HG03280 (cell line): ENCODE results near the gene TRIAP1.

Source experiments
- ATAC-seq: cut with Tn5 transposase; IDR thresholded peaks from one replicate; pipeline ENCODE4 v1.9.1; 2021; ENCODE audit warnings: mild to moderate bottlenecking, moderate library complexity; ENCODE audit not compliant: unreplicated experiment

Gene TRIAP1

DNA sequence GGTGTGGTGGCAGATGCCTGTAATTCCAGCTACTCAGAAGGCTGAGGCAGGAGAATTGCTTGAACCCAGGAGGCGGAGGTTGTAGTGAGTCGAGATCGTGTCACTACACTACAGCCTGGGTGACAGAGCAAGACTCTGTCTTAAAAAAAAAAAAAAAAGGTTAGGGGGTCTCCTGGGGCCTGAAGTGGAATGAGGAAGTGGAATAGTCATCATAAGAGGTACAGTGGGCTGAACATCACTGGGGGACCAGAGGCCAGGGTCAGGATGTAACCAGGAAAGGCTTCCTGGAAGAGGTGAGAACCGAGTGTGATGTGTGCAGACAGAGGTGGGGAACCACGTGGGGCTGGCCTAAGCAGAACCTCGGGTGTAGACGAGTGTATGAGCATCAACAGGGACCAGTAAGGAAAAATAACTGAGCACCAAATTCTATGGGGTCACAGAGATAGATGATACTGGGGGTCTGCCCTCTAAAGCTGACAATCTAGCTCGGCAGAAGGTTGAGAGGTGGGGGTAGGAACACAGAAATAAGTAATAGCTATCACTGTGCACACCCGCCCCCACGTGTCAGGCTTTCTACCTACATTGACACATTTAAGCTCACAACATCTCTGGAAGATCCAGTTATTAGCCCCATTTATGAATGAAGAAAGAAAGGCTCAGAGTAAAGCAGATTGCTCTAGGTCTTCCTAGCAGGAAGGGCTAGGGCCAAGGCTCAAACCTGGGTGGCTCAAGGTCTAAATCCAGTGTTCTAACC, 13.2 kb downstream of the TRIAP1 start:
- ATAC-seq = no peak

DNA sequence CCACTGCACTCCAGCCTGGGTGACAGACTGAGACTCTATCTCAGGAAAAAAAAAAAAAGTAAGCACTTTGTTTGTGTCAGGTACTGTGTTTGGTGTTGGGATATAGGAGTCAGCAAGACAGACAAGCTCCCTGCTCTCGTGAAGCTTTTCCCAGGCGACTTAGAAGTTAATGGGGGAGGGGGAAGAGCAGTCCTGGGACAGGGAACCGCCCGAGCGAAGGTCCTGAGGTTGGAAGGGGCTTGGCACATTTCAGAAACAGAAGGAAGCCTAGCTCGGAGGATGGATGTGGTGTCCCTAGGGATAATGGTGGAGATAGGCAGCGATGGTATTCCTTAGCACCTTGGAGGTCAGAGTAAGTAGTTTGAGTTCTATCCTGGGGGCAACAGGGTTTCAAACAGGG, 16.8 kb downstream of the TRIAP1 start:
- ATAC-seq = no peak

DNA sequence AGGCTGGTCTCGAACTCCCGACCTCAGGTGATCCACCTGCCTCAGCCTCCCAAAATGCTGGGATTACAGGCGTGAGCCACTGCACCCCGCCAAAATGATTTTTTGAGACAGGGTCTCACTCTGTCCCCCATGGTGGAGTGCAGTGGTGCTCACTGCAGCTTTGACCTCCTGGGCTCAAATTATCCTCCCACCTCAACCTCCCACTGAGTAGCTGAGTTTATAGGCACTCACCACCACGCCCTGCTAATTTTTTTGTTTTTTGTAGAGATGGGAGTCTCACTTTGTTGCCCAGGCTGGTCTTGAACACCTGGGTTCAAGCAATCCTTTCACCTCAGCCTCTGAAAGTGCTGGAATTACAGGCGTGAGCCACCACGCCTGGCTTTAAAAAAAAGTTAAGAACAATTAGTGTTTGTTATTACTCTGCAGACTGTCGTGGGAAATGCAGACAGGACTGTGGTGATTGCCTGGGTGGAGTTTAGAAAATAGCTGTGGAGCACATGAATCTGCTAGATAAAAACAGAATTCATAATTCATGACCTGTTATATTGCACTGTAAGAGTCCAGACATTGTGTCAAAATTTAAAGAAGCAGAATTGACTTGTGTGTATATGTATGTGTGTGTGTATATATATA, 17.5 kb downstream of the TRIAP1 start:
- no peak for ATAC-seq

DNA sequence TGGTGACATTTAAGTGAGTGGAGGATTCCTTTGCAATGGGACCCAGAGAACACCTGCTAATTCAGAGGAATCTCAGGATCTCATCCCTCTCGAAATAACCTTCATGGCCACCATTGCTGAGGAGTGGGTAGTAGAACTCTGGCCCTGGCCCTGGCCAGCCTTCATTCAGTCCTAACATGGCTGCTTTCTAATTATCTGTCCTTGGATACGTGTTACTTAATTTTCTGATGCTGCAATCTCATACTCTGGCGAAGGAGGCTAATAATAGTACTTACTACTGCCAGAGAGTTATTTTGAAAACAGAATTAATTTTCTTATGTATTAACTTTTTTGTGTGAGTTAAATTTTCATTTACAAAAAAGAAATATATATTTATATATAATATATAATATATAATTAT, 20.4 kb downstream of the TRIAP1 start:
- ATAC-seq = no peak

DNA sequence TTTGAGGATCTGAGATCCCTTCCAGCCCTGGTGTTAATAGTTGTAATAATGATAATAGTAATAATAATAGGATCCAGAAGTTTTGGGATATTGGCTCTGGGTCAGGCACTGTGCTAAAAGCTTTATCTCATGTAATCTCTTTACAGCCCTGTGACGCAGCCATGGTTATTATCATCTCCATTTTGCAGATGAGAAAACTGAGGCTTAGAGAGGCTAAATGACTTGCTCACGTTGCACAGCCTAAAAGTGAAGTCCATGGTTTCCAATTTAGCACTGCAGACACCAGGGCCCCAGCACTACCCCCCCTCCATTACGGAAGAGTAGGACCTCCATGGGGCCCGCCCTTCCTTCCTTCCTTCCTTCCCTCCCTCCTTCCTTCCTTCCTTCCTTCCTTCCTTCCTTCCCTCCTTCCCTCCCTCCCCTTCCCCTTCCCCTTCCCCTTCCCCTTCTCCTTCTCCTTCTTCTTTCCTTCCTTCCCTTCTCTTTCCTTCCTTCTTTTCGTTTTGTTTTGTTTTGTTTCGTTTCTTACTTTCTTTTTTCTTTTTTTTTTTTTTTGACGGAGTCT, 23.2 kb downstream of the TRIAP1 start:
- ATAC-seq = no peak

DNA sequence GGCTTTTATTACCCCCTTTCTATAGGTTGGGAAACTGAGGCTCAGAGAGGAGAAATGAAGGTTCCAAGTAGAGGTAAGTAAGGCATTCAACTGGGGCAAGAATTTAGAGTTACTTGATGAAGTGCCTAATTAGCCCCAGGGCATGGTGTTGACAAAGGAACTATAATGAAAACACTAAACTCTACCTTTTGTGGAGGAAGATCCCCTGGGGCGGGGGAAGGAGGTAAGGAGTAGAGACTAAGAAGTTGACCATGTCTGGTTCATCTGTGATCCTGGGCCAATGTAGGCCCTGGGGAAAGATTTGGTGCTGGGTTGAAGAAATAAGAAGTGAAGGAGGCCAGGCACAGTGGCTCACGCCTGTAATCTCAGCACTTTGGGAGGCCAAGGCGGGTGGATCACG, 24.5 kb downstream of the TRIAP1 start:
- no peak for ATAC-seq

DNA sequence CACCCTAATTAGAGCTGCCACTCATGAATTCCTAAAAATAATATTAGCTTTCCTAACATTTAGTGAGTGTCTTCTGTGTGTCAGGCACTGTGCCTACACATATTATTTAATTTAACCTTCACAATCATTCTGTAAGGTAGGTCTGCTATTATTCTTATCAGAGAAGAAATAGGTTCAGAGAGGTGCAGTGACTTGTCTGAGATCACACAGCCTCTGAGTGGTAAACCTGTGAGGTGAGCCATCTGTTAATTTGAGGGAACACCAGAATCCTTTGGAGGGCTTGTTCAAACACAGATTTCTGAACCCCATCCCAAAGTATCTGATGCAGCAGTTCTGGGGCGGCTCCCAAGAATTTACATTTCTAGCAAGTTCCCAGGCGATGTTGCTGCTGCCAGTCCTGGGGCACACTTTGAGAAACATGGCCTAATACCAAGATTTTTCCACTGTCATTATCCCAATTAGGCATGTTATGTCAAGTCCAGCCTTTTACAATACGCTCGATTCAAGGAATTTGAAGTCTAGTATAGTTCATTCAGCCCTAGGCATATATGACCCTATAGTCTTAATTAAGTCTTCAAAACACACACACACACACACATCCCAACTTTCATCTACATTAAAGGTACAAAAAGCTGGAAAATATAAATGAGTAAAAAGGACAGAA, 28.1 kb downstream of the TRIAP1 start:
- no peak for ATAC-seq

DNA sequence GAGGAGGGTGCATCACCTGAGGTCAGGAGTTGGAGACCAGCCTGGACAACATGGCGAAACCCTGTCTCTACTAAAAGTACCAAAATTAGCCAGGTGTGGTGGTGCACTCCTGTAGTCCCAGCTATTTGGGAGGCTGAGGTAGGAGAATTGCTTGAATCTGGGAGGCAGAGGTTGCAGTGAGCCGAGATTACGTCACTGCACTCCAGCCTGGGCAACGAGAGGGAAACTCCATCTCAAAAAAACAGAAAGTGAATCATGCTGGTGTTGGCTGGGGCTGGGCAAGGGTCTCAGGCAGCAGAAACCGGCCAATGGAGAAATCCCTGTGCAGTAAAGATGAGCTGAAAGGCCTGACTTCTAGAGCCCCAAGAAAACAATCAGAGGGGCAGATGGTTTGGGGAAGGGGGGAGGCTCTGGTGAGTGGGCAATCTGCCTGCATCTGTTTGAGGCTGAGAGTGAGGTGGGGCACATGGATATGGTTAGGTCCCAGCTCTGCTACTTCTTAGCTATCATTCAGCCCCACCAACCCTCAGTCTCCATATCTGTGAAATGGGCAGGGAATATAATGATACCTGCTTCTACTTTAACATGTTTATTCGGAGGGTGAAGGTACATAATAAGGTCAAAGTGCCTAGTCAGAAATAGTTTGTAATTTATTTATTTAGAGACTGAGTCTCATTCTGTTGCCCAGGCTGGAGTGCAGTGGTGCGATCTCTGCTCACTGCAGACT, 29.5 kb downstream of the TRIAP1 start:
- no peak for ATAC-seq

DNA sequence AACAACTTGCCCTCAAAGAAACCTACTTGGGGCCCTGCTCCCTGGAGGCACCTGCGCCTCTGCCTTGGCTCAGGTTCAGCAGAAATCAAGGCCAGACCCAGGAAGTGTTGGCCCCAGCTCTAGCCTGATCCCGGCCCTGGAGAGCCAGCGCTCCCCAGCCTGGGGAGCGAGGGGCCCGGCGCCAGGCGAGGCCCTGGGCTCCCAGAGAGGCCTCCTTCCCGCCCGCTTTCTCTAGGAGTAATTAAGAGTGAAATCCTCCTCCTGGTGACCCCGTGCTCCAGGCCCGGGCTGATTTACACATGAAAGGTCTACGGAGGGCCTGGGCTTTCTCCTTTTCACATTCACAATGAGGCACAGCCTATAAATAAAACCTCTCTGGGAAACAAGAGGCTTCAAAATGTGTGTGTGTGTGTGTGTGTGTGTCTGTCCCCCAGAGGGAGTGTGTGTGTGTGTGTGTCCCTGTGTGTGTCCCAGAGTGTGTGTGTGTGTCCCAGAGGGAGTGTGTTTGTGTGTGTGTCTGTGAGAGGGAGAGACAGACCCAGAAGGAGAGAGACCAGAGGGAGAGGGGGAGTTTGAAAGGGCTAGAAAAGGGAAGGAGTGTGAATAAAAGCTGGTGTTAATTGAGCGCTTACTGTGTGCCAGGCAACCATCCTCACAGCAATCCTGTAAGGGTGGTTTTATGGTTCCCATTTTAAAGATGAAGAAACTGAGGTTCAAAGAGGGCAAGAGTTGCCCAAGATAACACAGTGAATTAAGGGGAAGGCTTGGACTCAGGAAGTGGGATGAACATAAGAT, 32.1 kb downstream of the TRIAP1 start:
- ATAC-seq = no peak

DNA sequence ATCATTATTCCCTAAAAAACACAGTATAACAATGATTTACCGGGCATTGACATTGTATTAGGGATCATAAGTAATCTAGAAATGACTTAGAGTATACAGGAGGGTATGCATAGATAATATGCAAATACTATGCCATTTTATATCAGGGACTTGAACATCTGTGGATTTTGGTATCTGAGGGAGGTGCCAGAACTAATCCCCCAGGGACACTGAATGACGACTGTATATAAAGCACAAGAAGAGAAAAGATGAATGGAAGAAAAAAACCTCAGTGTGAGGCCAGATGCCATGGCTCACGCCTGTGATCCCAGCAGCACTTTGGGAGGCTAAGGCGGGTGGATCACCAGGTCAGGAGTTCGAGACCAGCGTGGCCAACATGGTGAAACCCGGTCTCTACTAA, 33.8 kb downstream of the TRIAP1 start:
- ATAC-seq = no peak

DNA sequence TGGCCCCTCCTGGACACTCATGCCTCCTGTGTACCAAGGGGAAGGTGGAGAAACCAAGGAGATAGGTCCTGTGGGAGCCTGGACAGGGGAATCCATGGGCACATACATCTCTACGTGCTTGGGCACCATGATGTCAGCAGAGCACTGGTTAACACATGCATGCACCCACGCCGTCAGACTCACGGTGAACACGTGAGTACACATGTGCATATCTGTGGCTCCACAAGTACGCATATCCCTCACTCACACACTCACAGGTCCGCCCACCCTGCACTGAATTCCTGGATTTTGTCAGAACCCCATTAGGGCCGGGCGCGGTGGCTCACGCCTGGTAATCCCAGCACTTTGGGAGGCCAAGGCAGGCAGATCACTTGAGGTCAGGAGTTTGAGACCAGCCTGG, 37.4 kb downstream of the TRIAP1 start:
- ATAC-seq = no peak

DNA sequence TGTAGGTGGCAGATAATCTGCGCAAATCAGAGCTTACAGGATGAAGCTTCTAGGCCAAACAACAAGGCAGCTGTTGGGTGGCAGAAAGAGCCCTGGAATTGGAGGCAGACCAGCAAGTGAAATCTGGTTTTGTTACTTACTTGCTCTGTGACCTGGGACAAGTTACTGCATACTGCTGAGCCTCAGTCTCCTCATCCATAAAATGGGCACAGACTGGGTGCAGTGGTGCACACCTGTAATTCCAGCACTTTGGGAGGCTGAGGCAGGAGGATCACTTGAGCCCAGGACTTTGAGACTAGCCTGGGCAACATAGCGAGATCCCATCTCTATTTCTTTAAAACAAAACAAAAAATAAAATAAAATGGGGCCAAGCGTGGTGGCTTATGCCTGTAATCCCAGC, 39.6 kb downstream of the TRIAP1 start:
- no peak for ATAC-seq

DNA sequence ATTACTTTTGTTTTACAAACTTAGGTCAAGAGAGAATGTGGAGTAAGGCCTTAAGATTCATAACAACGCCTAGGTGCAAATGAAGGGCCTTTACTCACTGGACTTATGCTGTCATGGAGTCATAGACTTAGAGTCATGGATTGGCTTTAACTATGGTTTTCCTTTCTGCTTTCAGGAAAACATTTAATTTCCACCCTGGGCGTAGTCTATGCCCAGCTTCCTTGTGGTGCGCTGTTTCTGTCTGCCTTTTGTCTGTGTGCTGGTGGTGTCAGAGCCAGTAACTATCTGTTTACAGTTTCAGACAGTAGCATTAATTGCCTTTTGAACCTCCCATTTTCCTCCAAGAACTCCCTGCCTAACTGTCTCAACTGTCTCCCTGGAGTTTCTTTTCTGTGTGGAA, 40.1 kb downstream of the TRIAP1 start:
- no peak for ATAC-seq

DNA sequence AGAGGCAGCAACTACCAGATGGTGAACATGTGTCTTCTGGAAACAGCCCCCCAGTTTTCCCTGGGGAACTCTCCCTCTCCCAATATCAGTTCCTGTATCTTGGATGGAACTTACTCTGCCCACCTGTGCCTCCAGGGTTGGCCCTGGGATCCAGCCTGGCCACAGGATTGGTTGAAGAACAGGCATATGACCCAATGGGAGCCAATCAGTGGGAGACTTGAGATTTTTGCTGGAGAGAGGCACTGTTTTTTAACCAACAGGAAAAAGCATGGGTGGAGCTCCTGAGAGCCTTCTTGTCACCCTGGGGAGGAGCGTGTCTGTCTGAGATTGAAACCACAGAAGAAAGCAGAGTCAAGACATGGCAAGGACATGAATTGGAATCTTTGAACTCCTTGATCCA, 41.9 kb downstream of the TRIAP1 start:
- ATAC-seq = no peak

DNA sequence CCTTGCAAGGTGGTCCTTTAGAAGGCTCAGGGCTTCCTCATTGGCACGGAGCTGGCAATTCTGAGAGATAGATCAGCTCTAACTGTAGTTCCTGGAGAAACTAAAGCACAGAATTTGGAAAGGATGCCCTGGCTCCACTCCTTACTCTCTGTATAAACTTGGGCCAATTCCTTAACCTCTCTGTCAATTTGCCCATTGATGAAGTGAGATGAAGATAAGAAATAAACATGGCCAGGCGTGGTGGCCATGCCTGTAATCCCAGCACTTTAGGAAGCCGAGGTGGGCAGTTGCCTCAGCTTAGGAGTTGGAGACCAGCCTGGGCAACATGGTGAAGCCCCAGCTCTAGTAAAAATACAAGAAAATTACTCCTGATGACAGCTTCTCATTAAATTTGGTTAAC, 42.3 kb downstream of the TRIAP1 start:
- no peak for ATAC-seq

DNA sequence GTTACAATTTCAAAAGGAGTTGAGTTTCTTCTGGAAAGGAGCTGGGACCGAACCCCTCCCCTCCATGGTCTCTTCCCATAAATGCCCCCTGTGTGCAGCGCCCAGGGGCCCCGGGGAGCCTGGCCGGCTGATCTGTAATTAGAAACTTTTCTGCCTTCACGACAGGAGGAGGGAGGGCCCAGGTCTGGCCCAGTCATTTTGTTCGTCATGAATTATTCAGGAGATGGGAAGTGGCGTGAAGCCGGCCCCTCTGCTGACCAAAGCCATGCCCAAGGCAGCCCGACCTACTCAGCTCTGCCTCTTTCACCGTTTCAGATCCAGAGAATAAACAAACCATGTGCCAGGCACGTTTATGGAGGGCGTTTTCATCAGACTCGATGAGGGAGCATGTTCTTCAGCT, 44.0 kb downstream of the TRIAP1 start:
- ATAC-seq = no peak

DNA sequence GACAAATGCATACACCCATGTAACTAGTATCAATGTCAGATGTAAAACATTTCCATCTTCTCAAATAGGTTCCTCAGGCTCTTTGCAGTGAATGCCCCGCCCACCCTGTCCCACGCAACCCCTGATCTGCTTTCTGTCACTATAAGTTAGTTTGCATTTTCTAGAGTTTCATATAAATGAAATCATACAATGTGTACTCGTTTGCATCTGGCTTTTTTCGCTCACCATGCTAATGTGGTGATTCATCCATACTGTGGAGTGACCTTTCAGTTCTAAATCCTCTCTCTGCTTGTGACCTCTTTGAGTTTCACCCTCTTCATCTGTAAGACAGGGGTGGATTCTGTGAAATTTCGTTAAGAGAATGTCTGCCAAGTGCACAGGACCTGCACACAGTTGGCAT, 46.7 kb downstream of the TRIAP1 start:
- ATAC-seq = no peak

DNA sequence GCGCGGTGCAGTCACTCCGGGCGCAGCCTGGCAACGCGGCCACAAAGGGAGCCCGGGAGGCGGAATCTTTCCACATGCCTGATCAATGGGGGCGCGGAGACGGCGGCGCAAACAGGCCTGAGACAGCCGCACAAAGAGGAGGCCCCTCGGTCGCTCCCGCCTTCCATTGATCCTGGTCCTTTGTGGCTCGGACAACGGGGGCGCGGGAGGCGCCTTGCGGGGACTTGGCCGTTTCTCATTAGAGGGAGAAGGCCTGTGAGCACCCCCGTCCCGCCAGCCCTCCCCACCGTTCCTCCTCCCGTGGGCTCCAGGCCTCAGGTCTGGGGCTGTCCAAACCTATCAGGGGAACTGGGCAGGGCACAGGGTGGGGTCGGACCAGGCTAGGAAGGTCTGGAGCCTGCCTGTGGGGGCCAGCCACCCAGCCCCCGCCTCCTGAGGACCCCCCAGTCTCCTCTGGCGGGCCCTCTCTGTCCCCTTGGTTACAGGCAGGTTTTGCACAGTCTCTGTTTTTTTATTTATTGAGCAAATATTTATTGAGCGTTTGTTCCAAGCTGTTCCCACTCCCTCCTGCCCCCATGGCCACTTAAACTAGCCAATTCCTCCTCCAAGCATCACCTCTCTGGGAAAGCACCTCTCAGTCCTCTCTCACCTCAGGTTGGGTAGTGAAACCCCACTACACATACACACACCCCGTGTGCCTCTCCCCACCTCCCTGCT, 48.2 kb downstream of the TRIAP1 start:
- no peak for ATAC-seq

DNA sequence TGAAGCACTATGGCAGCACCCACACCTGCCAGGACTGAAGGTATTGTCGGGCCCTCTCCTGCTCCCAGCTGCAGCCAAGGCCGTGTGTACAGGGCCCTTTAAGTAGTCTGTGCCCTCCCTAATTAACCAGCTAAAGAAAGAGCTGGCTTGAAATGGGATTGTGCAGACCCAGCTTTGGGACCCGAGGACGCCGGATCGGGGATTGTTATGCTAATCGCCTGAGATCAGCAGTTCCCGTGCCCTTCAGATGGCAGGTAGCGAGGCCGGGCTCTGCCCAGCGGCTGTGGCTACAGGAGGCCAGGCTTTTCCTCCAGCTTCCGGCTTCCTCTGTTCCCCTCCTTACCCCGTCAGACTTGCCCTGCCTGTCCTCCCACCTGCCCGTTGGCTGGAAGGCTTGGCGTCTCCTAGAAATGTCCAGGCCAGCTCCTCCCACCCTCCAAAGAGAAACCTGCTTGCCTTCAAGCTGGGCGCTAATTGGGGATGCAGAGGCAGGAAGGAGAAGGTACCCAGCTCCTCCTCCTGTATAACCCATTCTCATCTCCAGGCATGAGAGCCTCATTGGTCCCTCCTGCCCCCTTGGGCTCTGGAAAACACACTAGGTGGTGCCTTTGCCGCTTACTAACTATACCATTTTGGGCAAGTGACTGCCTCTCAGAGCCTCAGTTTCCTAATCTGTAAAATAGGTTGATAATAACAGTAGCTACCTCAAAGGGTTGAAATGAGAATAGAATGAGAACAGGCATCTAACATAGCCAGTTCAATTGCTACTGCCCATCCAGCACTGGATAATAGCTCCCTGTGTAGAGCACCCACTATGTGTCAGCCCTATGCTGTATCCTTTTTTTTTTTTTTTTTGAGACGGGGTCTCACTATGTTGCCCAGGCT, 51.5 kb downstream of the TRIAP1 start:
- ATAC-seq = no peak
